ENCODE data around the gene TTPAL. TPM values are rescaled to one million over a fixed set of nuclear protein-coding genes. Genes with fewer than 3 reads are reported as not detected.

TTPAL gene
- total RNA-seq, 6 experiments from 2014 or later = 18.0 to 102 (median 28.7) TPM

GRCh38 chr20:44477151-44477550 is 1.5 kb downstream of the TTPAL start:
- intact Hi-C loops (cut with DNase I) = no loop called here
- peak overlapping the region in 1 of 3 donors; percentile 74 for H3K4me3 ChIP-seq
- no peaks in the 10 kb centered on the region for H3K9me3 ChIP-seq
- no peak for ATAC-seq
- H3K27me3 ChIP-seq = no peaks in the 10 kb centered on the region
- no peaks in the 10 kb centered on the region for H3K36me3 ChIP-seq
- TF ChIP-seq POLR2A (IDR thresholded peaks at IDR 0.05) (no peak), CTCF (IDR thresholded peaks at IDR 0.05) (no peak)
- DNase-seq = no peak
- peaks cover 0 to 44% (median 14%) of the 10 kb centered on the region in 4 donors for H3K4me1 ChIP-seq
- H3K27ac ChIP-seq = peak overlapping the region in 1 of 3 donors; percentile 87
- 70% methylated on average over 3 of the region's 3 CpGs for WGBS (ENCODE audit: insufficient coverage, low coverage, low lambda C conversion rate, missing lambda C conversion rate)

DNA sequence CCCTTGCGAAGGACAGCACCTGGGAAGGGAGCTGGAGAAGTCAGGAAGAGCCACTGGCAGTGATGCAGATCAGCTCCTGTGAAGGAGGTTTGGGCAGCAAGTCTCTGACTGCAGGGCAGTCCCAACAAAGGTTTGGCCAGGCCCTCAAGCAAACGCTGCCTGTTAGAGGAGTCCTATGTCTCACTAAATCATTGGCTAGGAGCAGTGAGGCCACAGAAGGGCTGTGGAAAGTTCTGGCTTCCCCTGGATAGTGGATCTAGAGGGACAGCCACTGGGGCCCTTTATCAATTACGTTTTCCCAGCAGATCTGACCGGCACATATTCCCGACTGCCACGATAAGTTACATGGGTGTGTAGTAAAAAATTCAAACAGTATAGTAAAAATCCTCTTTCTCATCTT is 2.5 kb downstream of the TTPAL start:
- no peaks in the 10 kb centered on the region for H3K27me3 ChIP-seq
- H3K36me3 ChIP-seq = no peaks in the 10 kb centered on the region
- peak overlapping the region in 1 of 3 donors; percentile 74 for H3K27ac ChIP-seq
- 69% methylated on average over 5 of the region's 6 CpGs for WGBS (ENCODE audit: insufficient coverage, low coverage, low lambda C conversion rate, missing lambda C conversion rate)
- intact Hi-C loops (cut with DNase I) = no loop called here
- no peak overlapping the region for H3K4me3 ChIP-seq
- peak in 1 of 3 donors; percentile 71 for DNase-seq
- peaks cover 0 to 53% (median 14%) of the 10 kb centered on the region in 4 donors for H3K4me1 ChIP-seq
- TF ChIP-seq CTCF (IDR thresholded peaks at IDR 0.05) (no peak), POLR2A (IDR thresholded peaks at IDR 0.05) (no peak)
- no peak for ATAC-seq
- H3K9me3 ChIP-seq = no peaks in the 10 kb centered on the region

- DNase-seq = peak; percentile 55 to 85 (median 77)
Measured at GRCh38 chr20:44479643-44480042, 4.0 kb downstream of the TTPAL start.

DNA sequence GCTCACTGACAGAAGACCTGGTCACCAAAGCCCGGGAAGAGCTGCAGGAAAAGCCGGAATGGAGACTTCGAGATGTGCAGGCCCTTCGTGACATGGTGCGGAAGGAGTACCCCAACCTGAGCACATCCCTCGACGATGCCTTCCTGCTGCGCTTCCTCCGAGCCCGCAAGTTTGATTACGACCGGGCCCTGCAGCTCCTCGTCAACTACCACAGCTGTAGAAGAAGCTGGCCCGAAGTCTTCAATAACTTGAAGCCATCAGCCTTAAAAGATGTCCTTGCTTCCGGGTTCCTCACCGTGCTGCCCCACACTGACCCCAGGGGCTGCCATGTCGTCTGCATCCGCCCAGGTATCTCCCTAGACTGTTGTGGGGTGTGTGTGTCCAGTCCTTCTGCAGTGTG is 4.4 kb downstream of the TTPAL start:
- DNase-seq = no peak
- ATAC-seq = peak in 2 of 4 donors; percentile 4 to 5
- 36% methylated on average over 3 of the region's 18 CpGs for WGBS (ENCODE audit: insufficient coverage, low coverage, low lambda C conversion rate, missing lambda C conversion rate)
- Histone ChIP-seq H3K9me3 (no peaks in the 10 kb centered on the region), H3K27ac (peak overlapping the region in 2 of 3 donors; percentile 72 to 74), H3K4me3 (peak overlapping the region in 2 of 3 donors; percentile 44 to 55), H3K36me3 (peaks cover 0 to 16% (median 6%) of the 10 kb centered on the region in 4 donors), H3K27me3 (no peaks in the 10 kb centered on the region), H3K4me1 (peaks cover 0 to 57% (median 14%) of the 10 kb centered on the region in 4 donors)
- TF ChIP-seq POLR2A (IDR thresholded peaks at IDR 0.05) = no peak
- no peak for TF ChIP-seq CTCF (IDR thresholded peaks at IDR 0.05)
- intact Hi-C loops (cut with DNase I) = loop anchor here in 1 of 2 donors (10.0 kb wide), 1 partner anchor 265 kb away; the partner anchor contains the start of gene OSER1

More at GRCh38 chr20:44479643-44480042, 4.0 kb downstream of the TTPAL start:
- peaks cover 0 to 57% (median 14%) of the 10 kb centered on the region in 4 donors for H3K4me1 ChIP-seq
- H3K27me3 ChIP-seq = no peaks in the 10 kb centered on the region
- peak; percentile 66 to 79 (median 70) for ATAC-seq
- peak overlapping the region in 2 of 3 donors; percentile 44 to 55 for H3K4me3 ChIP-seq
- H3K9me3 ChIP-seq = no peaks in the 10 kb centered on the region
- H3K36me3 ChIP-seq = peaks cover 0 to 12% (median 6%) of the 10 kb centered on the region in 4 donors
- intact Hi-C loops (cut with DNase I) = loop anchor here in 1 of 2 donors (10.0 kb wide), 1 partner anchor 265 kb away; the partner anchor contains the start of gene OSER1
- WGBS (ENCODE audit: insufficient coverage, low coverage, low lambda C conversion rate, missing lambda C conversion rate) = 24% methylated on average over 4 of the region's 5 CpGs
- peak overlapping the region in 2 of 3 donors; percentile 72 to 74 for H3K27ac ChIP-seq
- TF ChIP-seq POLR2A (IDR thresholded peaks at IDR 0.05) (peak; percentile 22), CTCF (IDR thresholded peaks at IDR 0.05) (no peak)

Measured in right lobe of liver (tissue), 6 donors.